HG02943 (cell line): ENCODE results near the gene TLX2.
A peak's percentile ranks its signal among the peaks of the same experiment; 100 is the strongest.
"Not testable (repeated sequence)": the region's sequence is repeated elsewhere in the genome, so short reads cannot be mapped to it uniquely, and the experiment has no call there.

Source experiments
- ATAC-seq: cut with Tn5 transposase; IDR thresholded peaks from one replicate; pipeline ENCODE4 v1.9.1; 2021; ENCODE audit warnings: mild to moderate bottlenecking, low read depth, moderate library complexity; ENCODE audit not compliant: unreplicated experiment

The TLX2 gene

DNA sequence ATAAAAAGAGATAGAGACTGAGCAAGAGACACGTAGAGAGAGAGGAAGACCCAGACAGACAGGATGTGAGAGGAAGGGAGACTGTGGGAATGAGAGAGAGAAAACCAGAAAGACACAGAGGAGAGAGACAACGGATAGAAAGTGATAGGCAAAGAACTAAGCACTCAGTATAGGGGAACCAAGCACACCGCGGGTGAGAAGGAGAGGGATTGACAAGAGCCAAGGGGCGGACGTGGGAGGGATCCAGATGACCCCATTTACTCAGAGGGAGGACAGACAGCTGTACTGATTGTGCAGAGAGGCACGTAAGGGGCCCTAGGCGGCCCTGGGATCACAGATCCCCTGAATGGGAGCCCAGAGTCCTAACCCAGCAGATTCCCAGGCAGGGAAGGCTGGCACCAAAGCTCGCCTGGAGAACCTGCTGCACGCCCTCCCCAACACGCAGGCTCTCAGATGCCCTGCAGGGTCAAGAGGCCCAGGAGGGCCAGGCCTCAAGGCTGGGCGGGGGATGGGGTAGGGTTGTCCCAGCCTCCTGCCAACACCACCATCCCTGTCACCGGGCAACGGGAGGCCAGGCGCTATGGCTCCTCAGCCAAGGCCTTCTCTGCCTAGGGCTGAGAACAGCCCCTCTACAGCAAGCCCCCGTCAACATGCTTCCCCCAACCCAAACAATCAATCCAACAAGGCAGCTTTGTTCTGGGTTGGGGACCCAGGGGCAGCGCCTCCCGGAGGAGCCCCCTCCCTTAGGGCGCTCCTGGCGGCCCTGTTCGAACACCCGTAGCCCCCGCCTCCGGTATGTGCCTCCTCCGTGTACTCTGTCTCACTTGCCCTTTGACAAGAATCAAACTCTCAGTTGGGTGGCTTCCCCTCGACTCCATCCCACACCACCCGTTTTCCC lies 38.9 kb downstream of the TLX2 start:
- no peak for ATAC-seq

GRCh38 chr2:74553892-74554819 lies 39.9 kb downstream of the TLX2 start, which contains the start of the genes DOK1 and LOXL3:
Gene DOK1 (plus strand): TSS chr2:74554720. CDS start chr2:74554755, 35 bp downstream.
Gene LOXL3 (minus strand): TSS chr2:74553942. CDS start chr2:74552634, 1,308 bp downstream.
- ATAC-seq = peak; percentile 64

- peak; percentile 62 for ATAC-seq
These were observed 40.7 kb downstream of the TLX2 start for GRCh38 chr2:74554820-74555531.

GRCh38 chr2:74555610-74556103 lies 41.4 kb downstream of the TLX2 start:
- ATAC-seq = no peak

GRCh38 chr2:74556159-74556558 lies 41.9 kb downstream of the TLX2 start:
- no peak for ATAC-seq

DNA sequence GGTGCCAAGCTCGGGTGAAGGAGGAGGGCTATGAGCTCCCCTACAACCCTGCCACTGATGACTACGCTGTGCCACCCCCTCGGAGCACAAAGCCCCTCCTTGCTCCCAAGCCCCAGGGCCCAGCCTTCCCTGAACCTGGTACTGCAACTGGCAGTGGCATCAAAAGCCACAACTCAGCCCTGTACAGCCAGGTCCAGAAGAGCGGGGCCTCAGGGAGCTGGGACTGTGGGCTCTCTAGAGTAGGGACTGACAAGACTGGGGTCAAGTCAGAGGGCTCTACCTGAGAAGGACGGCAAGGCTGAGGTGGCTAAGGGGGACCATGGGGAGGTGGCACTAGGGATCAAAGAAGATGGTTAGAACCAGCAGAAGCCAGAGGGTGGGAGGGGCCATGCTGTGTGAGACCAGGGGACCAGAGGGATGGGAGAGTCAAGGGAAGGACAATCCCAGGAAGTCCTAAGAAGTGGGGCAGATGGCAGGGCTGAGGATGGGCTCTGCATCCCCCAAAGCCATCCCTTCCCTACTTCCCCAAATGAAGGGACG lies 42.7 kb downstream of the TLX2 start:
- ATAC-seq = no peak

- ATAC-seq = no peak
These were observed 44.3 kb downstream of the TLX2 start for GRCh38 chr2:74558284-74559230.

- ATAC-seq = no peak
These were observed 45.7 kb downstream of the TLX2 start for GRCh38 chr2:74559912-74560311.

DNA sequence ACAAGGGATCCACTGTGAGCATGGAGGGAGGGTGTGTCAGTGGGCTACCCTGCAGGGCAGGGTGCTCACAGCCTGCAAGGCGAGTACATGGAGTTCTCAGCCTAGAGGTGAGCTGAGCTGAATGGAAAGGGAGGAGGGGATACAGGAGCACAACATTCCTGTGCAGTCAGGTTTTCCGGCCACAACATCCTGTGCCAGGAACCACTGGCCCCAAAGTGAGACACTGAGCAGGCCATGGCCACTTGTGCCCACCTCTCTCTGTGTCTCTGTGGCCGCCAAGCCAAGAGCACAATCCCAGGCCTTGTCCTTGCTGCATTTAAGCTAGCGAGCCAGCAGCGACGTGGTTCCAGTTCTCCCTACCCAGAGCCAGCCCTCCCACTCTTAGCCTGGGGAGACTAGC lies 46.3 kb downstream of the TLX2 start:
- ATAC-seq = no peak

- ATAC-seq = not testable (repeated sequence)
These were observed 46.8 kb downstream of the TLX2 start for GRCh38 chr2:74561022-74561421.

DNA sequence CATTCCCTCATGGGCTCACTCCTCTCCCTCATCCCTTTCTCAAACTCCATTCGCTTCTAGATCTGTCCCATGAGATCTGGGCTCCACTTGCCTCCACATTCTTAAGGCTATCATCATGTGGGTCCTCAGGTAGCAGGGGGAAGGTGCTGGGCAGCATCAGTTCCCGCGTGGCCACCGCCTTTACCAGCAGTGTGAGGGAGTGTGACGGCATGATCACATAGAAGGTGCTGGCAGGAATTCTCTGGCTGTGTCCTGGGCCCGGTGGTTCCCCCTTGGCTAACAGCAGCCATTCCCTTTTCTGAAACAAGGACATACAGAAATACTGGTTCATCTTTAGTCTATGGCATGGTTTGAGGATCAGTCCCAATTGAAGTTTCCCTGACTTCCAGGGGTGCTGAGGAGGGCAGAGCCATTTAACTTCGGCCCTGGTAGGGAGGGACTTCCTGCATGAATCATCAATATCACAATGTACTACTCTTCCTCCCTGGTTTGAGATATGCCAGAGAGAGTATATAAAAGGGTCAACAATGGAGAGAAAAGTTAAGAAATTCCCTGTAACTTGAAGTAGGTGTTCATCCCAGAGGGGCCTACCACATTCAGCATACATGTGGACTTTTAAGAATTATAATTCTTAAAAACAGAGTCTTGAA lies 48.0 kb downstream of the TLX2 start:
- ATAC-seq = no peak

DNA sequence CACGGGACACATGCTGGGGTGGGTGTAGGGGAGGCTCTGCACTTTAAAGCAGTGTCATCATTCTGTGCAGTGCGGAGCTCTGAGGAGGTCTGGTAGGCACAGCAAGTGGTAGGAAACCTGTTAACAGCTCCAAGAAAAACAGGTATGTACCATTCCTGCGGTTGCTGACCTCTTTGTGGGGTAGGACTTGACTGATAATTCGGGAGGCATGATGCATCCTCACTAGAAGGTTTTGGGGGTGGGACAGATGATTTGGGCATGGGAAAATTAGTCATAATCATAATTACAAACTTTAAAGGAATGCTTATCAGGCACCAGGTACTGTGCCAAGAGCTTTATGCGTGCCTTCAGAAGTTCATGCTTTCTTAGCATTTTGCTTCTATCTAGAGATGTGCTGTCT lies 50.0 kb downstream of the TLX2 start:
- ATAC-seq = no peak

GRCh38 chr2:74566076-74566753 lies 52.0 kb downstream of the TLX2 start:
- no peak for ATAC-seq

DNA sequence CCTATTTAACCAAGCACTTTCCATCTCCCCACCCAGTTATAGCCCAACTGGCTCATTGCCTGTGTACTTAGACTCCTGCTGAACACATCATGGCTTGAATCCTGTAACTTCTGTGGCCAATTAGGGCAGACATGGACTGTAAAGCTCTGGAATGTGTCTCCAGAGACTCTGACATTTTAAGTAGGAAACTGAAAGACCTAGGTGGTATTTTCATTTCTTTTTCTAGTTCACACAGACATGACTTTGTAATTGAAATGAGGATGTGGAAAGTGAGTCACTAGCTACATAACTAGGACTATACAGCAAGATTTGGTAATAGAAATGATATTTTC lies 52.5 kb downstream of the TLX2 start:
- no peak for ATAC-seq
